BLaER1 treated with 17β-estradiol and CSF1 and Interleukin-3, amounts not matched to agents 10 nM and 100 nM (cell line): ENCODE measurements around the gene GATA5.

Experiments
- H3K27ac ChIP-seq, 11 experiments: shearing (Covaris generic); formaldehyde crosslinking; 2 replicates each; pipeline ENCODE4 v1.8.1; 2022
- H3K27me3 ChIP-seq, 11 experiments: shearing (Covaris generic); formaldehyde crosslinking; 2 replicates each; pipeline ENCODE4 v1.8.1; 2022
- H3K36me3 ChIP-seq, 11 experiments: shearing (Covaris generic); formaldehyde crosslinking; 2 replicates each; pipeline ENCODE4 v1.8.1; 2022
- H3K4me1 ChIP-seq, 10 experiments: shearing (Covaris generic); formaldehyde crosslinking; 2 replicates each; pipeline ENCODE4 v1.8.1; 2022
- H3K4me2 ChIP-seq, 11 experiments: shearing (Covaris generic); formaldehyde crosslinking; 2 replicates each; pipeline ENCODE4 v1.8.1; 2022
- H3K4me3 ChIP-seq, 10 experiments: shearing (Covaris generic); formaldehyde crosslinking; 2 replicates each; pipeline ENCODE4 v1.8.1; 2022
- H3K9ac ChIP-seq, 11 experiments: shearing (Covaris generic); formaldehyde crosslinking; 2 replicates each; pipeline ENCODE4 v1.8.1; 2022
- H3K9me3 ChIP-seq, 11 experiments: shearing (Covaris generic); formaldehyde crosslinking; replicated peaks in 1 of 11; 2 replicates each; pipeline ENCODE4 v1.8.1; 2022
- H4K20me1 ChIP-seq, 11 experiments: shearing (Covaris generic); formaldehyde crosslinking; 2 replicates each; pipeline ENCODE4 v1.8.1; 2022
- Cebpa-rat ChIP-seq, 11 experiments: shearing (Covaris generic); IDR thresholded peaks; 2 replicates each; pipeline ENCODE4 v1.8.1; 2022

GATA5 gene

DNA sequence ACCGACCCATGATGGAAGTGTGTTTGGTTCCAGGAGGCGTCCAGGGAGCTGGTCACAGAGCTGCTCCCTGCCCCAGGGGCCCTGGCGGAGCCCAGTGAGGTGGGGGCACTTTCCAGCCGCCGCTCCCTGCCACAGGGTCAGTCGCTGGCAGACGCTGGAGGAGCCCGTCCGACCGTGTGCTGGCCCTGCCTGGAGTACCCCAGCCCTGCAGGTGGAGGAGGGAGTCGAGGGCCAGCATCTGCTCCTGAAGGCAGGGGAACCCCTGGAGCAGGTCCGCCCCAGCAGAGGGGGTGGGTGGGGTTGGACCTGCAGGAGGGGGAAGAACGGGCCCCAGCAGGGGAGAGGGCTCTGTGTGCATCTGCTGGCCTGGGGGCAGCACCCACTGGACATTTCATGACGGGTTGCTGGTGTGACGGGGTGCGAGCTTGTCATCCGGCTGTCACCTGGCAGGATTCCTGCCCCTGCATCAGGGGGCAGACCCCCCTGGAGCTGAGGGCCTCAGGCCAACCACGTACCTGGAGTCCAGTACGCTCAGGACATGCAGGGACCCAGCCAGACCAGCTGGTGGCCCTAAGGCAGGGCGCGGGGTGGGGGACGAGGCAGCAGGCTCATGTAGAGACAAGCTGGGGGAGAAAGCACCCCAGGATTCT lies 32.3 kb upstream of the GATA5 start:
- Histone ChIP-seq H3K4me2 (0 out of 22 replicates have a peak overlapping the region, but pooled peaks of 1 of the 11 experiments have one; percentile 37), H4K20me1 (peaks cover 0 to 48% (median 20%) of the 10 kb centered on the region in 11 experiments; a peak in 14 of 22 replicates), H3K36me3 (no peaks in the 10 kb centered on the region), H3K4me1 (peaks cover 43 to 68% (median 53%) of the 10 kb centered on the region in 10 experiments), H3K27me3 (peaks cover 20 to 57% (median 47%) of the 10 kb centered on the region in 11 experiments), H3K4me3 (no peak overlapping the region), H3K27ac (no peak overlapping the region), H3K9me3 (no peaks in the 10 kb centered on the region), H3K9ac (no peak overlapping the region)
- no peak for TF ChIP-seq Cebpa-rat (IDR thresholded peaks at IDR 0.05)

DNA sequence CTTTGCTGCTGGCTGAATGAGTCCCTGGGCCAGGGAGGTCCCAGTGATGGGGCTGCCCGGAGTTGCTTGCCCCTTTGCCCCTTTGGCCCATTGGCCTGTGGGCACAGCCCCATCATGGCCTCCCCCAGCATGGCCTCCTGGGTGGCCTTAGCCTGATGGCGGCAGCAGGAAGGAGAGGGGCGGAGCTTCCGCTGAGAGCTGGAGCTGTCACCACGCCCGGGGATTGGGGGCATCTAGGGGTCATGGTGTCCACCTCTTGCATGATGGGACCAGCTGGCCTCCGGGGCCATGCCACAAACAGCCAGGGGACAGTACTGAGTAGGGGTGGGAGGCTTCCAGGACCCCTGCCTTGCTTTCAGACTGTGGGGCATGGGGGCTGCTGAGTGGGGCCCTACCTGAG lies 31.5 kb upstream of the GATA5 start:
- peak overlapping the region in 7 of 11 experiments; percentile 11 to 37 (median 15); a peak in 4 of 22 replicates for H3K4me2 ChIP-seq

DNA sequence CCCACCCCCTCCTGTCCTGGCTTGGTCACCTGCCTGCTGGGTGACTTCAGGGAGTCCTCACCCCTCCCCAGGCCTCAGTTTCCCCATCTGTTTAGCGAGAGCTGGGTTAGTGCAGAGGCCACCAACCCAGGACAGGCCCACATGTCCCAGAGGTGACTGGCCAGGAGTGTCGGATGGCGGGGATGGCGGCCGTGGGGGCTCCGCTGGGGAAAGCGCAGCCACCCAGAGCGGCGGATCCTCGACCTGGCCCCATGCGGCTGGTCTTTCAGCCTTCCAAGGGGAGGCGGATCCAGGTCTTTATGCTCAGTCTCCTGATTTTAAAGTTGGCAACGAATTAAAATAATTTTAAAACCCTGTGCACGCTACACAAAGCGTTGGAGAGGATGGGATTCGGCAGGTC lies 31.0 kb upstream of the GATA5 start:
- H3K4me3 ChIP-seq = no peak overlapping the region
- TF ChIP-seq Cebpa-rat (IDR thresholded peaks at IDR 0.05) = no peak
- H3K9ac ChIP-seq = no peak overlapping the region
- no peaks in the 10 kb centered on the region for H3K9me3 ChIP-seq
- no peaks in the 10 kb centered on the region for H3K36me3 ChIP-seq
- no peak overlapping the region for H3K27ac ChIP-seq
- H4K20me1 ChIP-seq = peaks cover 0 to 55% (median 16%) of the 10 kb centered on the region in 11 experiments; a peak in 13 of 22 replicates
- peak overlapping the region in 7 of 11 experiments; percentile 11 to 77 (median 65); a peak in 6 of 22 replicates for H3K4me2 ChIP-seq
- H3K27me3 ChIP-seq = peaks cover 8 to 61% (median 44%) of the 10 kb centered on the region in 11 experiments; a peak in 21 of 22 replicates
- H3K4me1 ChIP-seq = peaks cover 43 to 68% (median 53%) of the 10 kb centered on the region in 10 experiments

More for the DNA sequence above, 31.5 kb upstream of the GATA5 start:
- Histone ChIP-seq H3K4me3 (no peak overlapping the region), H3K36me3 (no peaks in the 10 kb centered on the region), H3K9me3 (no peaks in the 10 kb centered on the region), H3K9ac (no peak overlapping the region), H4K20me1 (peaks cover 0 to 55% (median 16%) of the 10 kb centered on the region in 11 experiments; a peak in 13 of 22 replicates), H3K4me1 (peaks cover 43 to 68% (median 53%) of the 10 kb centered on the region in 10 experiments), H3K27me3 (peaks cover 13 to 60% (median 49%) of the 10 kb centered on the region in 11 experiments; a peak in 21 of 22 replicates), H3K27ac (no peak overlapping the region)
- TF ChIP-seq Cebpa-rat (IDR thresholded peaks at IDR 0.05) = no peak

DNA sequence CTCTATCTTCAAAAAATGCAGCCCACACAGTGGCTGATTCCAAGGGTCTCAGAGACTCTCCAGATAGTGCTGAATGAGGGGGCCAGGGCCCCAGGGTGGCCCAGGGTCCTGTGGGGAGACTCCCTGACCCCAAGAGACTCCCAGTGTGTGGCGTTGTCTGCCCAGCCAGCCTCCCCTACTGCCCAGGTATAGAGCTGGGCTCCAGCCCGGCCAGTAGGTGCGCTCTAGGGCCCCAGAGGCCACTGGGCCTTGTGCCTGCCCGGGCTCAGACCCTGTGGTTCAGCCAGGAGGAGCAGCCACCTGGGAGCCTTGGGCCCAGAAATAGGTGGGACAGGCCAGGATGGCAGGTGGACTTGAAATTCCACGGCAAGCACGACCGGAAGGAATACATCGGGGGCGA lies 30.3 kb upstream of the GATA5 start:
- Histone ChIP-seq H3K36me3 (no peaks in the 10 kb centered on the region), H3K4me1 (peaks cover 43 to 68% (median 54%) of the 10 kb centered on the region in 10 experiments), H3K4me3 (no peak overlapping the region)

DNA sequence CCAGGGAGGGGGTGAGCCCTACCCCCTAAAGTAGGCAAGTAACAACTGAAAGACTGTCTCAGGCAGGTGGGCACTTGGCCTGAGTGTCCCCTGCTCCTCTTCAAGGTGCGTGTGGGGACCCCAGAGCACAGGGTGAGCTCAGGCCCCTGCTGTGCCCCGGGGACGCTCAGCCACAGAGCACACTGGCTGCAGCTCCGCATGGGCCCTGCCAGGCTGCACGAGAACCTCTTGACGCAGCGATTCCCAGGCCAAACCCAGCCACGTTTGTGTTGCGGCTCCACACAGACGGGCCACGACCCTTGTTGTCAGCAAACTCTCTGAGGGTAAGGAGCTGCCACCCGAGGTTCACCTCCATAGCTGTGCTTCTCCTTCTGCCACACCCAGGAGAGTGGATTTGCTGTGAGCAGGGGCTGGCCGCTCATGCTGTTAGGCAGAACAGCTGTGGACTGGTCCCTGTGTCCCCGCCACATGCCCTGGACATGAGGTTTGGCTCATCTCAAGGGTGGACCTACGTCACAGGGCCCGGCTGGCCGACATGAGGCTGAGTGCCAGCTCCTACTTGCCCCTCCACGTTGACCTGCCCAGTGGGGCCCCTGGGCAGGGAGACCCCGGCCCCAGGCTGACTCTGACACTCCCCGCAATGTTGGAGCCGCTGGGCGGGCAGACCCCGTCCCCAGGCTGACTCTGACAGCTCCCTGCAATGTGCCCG lies 29.7 kb upstream of the GATA5 start:
- Histone ChIP-seq H3K36me3 (no peaks in the 10 kb centered on the region), H3K4me2 (peak overlapping the region; percentile 34 to 77 (median 67)), H3K4me3 (no peak overlapping the region), H3K9ac (peak overlapping the region in 1 of 11 experiments; percentile 16; a peak in 2 of 22 replicates), H4K20me1 (peaks cover 0 to 55% (median 16%) of the 10 kb centered on the region in 11 experiments; a peak in 11 of 22 replicates), H3K9me3 (no peaks in the 10 kb centered on the region), H3K27me3 (peaks cover 4 to 61% (median 41%) of the 10 kb centered on the region in 11 experiments; a peak in 21 of 22 replicates), H3K4me1 (peaks cover 49 to 68% (median 59%) of the 10 kb centered on the region in 10 experiments), H3K27ac (no peak overlapping the region)
- no peak for TF ChIP-seq Cebpa-rat (IDR thresholded peaks at IDR 0.05)

More for the DNA sequence above, 30.3 kb upstream of the GATA5 start:
- Histone ChIP-seq H3K9ac (peak overlapping the region in 1 of 11 experiments; percentile 16; a peak in 1 of 22 replicates), H3K9me3 (no peaks in the 10 kb centered on the region), H3K27ac (no peak overlapping the region), H3K27me3 (peaks cover 4 to 61% (median 41%) of the 10 kb centered on the region in 11 experiments; a peak in 21 of 22 replicates), H4K20me1 (peaks cover 0 to 55% (median 16%) of the 10 kb centered on the region in 11 experiments; a peak in 12 of 22 replicates), H3K4me2 (peak overlapping the region; percentile 9 to 77 (median 67); a peak in 18 of 22 replicates)
- TF ChIP-seq Cebpa-rat (IDR thresholded peaks at IDR 0.05) = no peak

DNA sequence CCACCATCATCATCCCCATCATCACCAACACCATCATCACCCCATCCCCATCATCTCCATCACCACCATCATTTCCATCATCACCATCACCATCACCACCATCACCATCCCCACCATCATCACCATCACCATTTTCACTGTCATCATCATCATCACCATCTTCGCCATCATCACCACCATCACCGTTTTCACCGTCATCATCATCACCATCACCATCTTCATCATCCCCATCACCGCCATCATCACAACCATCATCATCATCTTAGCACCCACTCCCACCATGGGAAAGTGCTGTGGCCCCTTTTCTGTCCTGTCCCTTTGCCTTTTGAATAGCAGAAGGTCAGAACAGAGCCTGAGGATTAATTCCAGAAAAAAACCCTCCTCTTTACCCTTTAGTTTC lies 28.5 kb upstream of the GATA5 start:
- H3K4me2 ChIP-seq = peak overlapping the region in 8 of 11 experiments; percentile 56 to 94 (median 74); a peak in 12 of 22 replicates
- H3K4me3 ChIP-seq = no peak overlapping the region
- H3K27ac ChIP-seq = no peak overlapping the region
- H3K27me3 ChIP-seq = peaks cover 4 to 69% (median 43%) of the 10 kb centered on the region in 11 experiments; a peak in 21 of 22 replicates
- H3K4me1 ChIP-seq = peaks cover 59 to 78% (median 69%) of the 10 kb centered on the region in 10 experiments
- peaks cover 0 to 55% (median 16%) of the 10 kb centered on the region in 11 experiments; a peak in 11 of 22 replicates for H4K20me1 ChIP-seq
- no peaks in the 10 kb centered on the region for H3K36me3 ChIP-seq
- H3K9ac ChIP-seq = no peak overlapping the region
- no peak for TF ChIP-seq Cebpa-rat (IDR thresholded peaks at IDR 0.05)
- H3K9me3 ChIP-seq = no peaks in the 10 kb centered on the region

DNA sequence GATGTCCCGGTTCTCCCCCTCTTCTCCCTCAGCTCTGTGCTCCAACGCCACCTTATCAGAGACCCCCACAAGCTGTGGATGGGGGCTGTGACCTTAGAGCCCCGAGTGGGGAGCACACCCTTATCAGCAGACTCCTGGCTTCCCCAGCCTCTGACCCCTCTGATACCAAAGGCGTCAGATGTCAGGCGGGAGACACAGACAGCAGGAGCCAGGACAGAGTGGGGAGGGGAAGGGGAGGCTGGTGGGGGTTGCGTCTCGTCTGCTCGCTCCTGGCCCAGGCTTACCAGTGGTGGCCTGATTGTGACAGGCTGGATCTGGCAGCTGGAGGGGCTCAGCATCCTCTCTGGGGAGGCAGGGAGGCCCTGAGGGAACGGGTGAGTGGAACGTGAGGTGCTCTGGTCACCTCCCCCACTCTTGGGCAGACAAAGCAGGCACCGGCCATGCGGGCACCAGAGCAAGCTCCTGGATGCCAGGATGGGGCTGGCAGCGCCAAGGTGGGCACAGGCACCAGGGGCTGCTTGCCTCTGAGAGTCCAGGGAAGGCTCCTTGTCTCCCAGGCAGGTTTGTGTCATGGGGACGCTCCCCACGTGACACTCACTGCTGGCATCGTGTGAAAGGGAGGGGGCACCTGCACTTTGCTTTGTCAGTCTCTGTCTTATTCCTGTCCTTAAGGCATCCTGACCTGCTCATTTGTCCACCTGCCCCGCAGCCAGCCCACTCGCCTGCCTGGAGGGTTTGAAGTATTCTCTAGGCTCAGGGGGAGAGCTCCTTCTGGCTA lies 27.8 kb upstream of the GATA5 start:
- H3K4me3 ChIP-seq = peak overlapping the region in 1 of 10 experiments; percentile 40; a peak in 1 of 20 replicates
- H3K4me1 ChIP-seq = peaks cover 61 to 82% (median 71%) of the 10 kb centered on the region in 10 experiments
- H3K27me3 ChIP-seq = peaks cover 4 to 72% (median 44%) of the 10 kb centered on the region in 11 experiments; a peak in 21 of 22 replicates
- no peak for TF ChIP-seq Cebpa-rat (IDR thresholded peaks at IDR 0.05)
- no peaks in the 10 kb centered on the region for H3K36me3 ChIP-seq
- no peaks in the 10 kb centered on the region for H3K9me3 ChIP-seq
- H3K4me2 ChIP-seq = peak overlapping the region; percentile 54 to 95 (median 79); a peak in 21 of 22 replicates
- H3K27ac ChIP-seq = peak overlapping the region in 4 of 11 experiments; percentile 62 to 88 (median 79); a peak in 1 of 22 replicates
- peak overlapping the region in 1 of 11 experiments; percentile 71; a peak in 2 of 22 replicates for H3K9ac ChIP-seq
- H4K20me1 ChIP-seq = peaks cover 0 to 54% (median 16%) of the 10 kb centered on the region in 11 experiments; a peak in 11 of 22 replicates
